GM12865 (cell line): Measurements from ENCODE around the gene ARHGAP22.

Experiments
- DNase-seq: peaks from one replicate; pipeline ENCODE4 v3.0.0; 2010; ENCODE audit warnings: low read depth
- H3K4me3 ChIP-seq: 2 replicates; pipeline ENCODE4 v1.5.1; 2011; ENCODE audit warnings: mild to moderate bottlenecking, low read depth, low read length, control low read depth
- TF ChIP-seq, protein P1 (sequence below): IDR thresholded peaks from 2 replicates; pipeline ENCODE4 v1.5.1; 2011; ENCODE audit warnings: low read length, control low read depth, low read depth, inconsistent platforms; ENCODE audit not compliant: insufficient read depth; ENCODE audit errors: missing control alignments

The ARHGAP22 gene

DNA sequence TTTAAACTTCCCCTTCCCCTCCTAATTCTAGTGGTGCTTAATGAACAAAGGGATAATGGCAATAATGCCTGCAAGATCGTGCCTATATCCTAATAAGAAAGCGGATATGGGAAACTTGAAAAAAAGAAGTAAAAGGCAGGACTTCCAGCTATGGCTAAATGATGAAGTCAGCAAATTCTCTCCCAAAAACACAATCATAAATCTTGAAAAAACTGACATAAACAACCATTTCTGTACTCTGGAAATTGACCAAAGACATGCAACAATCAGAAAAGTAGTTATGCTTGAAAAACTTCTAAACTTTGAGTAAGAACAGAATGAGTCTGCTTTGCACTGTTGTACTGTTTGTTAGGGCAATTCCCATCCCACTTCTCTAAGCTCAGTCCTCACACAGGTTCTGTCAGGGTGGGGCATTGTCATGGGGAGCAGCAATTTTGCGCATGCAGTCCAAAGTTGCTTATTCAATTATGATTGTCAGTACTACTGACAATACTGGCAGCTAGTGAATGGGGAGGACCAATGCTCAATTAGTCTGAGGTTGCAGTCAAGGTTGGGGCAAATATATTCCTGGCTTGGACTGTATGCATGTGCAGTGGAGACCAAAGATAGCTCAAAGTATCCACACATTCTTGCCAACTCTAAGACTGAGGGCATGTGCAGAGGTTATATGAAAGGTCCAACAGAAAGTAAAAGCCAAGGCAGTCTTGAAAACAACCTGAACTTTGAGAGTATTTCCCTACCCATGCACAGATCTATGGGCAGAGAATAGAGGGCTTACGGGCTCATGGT lies 34.1 kb upstream of the ARHGAP22 start:
- H3K4me3 ChIP-seq, result no peak overlapping the region
- TF ChIP-seq, protein P1, sequence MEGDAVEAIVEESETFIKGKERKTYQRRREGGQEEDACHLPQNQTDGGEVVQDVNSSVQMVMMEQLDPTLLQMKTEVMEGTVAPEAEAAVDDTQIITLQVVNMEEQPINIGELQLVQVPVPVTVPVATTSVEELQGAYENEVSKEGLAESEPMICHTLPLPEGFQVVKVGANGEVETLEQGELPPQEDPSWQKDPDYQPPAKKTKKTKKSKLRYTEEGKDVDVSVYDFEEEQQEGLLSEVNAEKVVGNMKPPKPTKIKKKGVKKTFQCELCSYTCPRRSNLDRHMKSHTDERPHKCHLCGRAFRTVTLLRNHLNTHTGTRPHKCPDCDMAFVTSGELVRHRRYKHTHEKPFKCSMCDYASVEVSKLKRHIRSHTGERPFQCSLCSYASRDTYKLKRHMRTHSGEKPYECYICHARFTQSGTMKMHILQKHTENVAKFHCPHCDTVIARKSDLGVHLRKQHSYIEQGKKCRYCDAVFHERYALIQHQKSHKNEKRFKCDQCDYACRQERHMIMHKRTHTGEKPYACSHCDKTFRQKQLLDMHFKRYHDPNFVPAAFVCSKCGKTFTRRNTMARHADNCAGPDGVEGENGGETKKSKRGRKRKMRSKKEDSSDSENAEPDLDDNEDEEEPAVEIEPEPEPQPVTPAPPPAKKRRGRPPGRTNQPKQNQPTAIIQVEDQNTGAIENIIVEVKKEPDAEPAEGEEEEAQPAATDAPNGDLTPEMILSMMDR, result no peak
- DNase-seq, result no peak

DNA sequence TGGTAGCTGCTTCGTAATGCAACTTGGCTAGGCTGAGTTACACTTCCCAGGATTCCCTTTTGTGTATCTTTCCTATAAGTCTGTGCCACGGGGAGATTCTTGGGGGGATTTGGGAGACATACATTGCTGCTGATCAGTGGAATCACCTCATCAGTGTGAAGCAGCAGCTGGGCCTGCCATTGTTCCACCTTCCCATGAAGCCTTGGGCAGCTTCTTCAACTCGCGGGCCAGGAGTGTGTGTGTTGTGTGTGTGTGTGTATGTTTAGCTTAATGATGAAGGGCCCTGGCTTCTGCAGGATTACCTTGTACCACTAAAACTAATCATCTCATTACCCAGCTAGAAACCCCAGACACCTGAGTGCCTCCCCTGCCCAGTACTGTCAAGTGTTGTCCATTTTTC lies 33.3 kb upstream of the ARHGAP22 start:
- TF ChIP-seq, protein P1, result no peak
- no peak for DNase-seq
- H3K4me3 ChIP-seq, result no peak overlapping the region

GRCh38 chr10:48636901-48637300 lies 32.0 kb upstream of the ARHGAP22 start:
- TF ChIP-seq, protein P1, result no peak
- H3K4me3 ChIP-seq, result no peak overlapping the region
- no peak for DNase-seq

GRCh38 chr10:48636231-48636630 lies 31.4 kb upstream of the ARHGAP22 start:
- no peak overlapping the region for H3K4me3 ChIP-seq
- TF ChIP-seq, protein P1, result no peak
- DNase-seq, result no peak

- no peak overlapping the region for H3K4me3 ChIP-seq
- no peak for DNase-seq
- TF ChIP-seq, protein P1, result no peak
These were observed 30.2 kb upstream of the ARHGAP22 start for GRCh38 chr10:48634984-48635557.

- DNase-seq, result peak; percentile 81
- H3K4me3 ChIP-seq, result no peak overlapping the region; the same call in 1 of the 2 replicates
- TF ChIP-seq, protein P1, result no peak
These were observed 29.5 kb upstream of the ARHGAP22 start for GRCh38 chr10:48634198-48634983.
